Neural progenitor cell (in vitro differentiated cells): ENCODE data around the gene RBM26. TPM values are rescaled to one million over a fixed set of nuclear protein-coding genes. Genes with fewer than 3 reads are reported as not detected.
A peak's percentile ranks its signal among the peaks of the same experiment; 100 is the strongest.
"Not testable (repeated sequence)": the region's sequence is repeated elsewhere in the genome, so short reads cannot be mapped to it uniquely, and the experiment has no call there.

Experiments used
- DNase-seq: peaks from one replicate; pipeline ENCODE4 v3.0.0-alpha.2; 2016; ENCODE audit warnings: low spot score
- H2AFZ ChIP-seq: fragments of 200-600 bp; sonication (generic); replicated peaks from 2 replicates; pipeline ENCODE4 v1.6.1; 2016; ENCODE audit warnings: antibody characterized with exemption
- H3F3A ChIP-seq: fragments of 200-600 bp; sonication (generic); 2 replicates; pipeline ENCODE4 v1.6.1; 2016; ENCODE audit warnings: antibody characterized with exemption, low read depth
- H3K27ac ChIP-seq: fragments of 200-600 bp; sonication (generic); 2 replicates; pipeline ENCODE4 v1.5.1; 2016; ENCODE audit warnings: mild to moderate bottlenecking
- H3K27me3 ChIP-seq: fragments of 200-600 bp; sonication (generic); 2 replicates; pipeline ENCODE4 v1.6.1; 2016; ENCODE audit warnings: mild to moderate bottlenecking, moderate library complexity
- H3K36me3 ChIP-seq: fragments of 200-600 bp; sonication (generic); 2 replicates; pipeline ENCODE4 v1.5.1; 2016
- H3K4me1 ChIP-seq: fragments of 200-600 bp; sonication (generic); 2 replicates; pipeline ENCODE4 v1.6.1; 2016; ENCODE audit warnings: mixed run types
- H3K4me2 ChIP-seq: fragments of 200-600 bp; sonication (generic); 2 replicates; pipeline ENCODE4 v1.6.1; 2016
- H3K4me3 ChIP-seq: fragments of 200-600 bp; sonication (generic); 2 replicates; pipeline ENCODE4 v1.5.1; 2016
- H3K79me2 ChIP-seq: fragments of 200-600 bp; sonication (generic); 2 replicates; pipeline ENCODE4 v1.6.1; 2016; ENCODE audit warnings: low read depth
- H3K9ac ChIP-seq: fragments of 200-600 bp; sonication (generic); 2 replicates; pipeline ENCODE4 v1.6.1; 2016
- H3K9me3 ChIP-seq: fragments of 200-600 bp; sonication (generic); 2 replicates; pipeline ENCODE4 v1.5.1; 2016; ENCODE audit warnings: low read depth
- H4K20me1 ChIP-seq: fragments of 200-600 bp; sonication (generic); 2 replicates; pipeline ENCODE4 v1.6.1; 2016; ENCODE audit warnings: low read depth
- H3K27ac Mint-ChIP-seq: 3 replicates; pipeline ENCODE4 v1.8.0; 2021; ENCODE audit warnings: mixed read lengths
- H3K27me3 Mint-ChIP-seq: 2 replicates; pipeline ENCODE4 v1.8.0; 2022; ENCODE audit warnings: low read depth, mild to moderate bottlenecking, inconsistent platforms, moderate library complexity, mixed read lengths; ENCODE audit not compliant: insufficient read depth
- H3K36me3 Mint-ChIP-seq: 3 replicates; pipeline ENCODE4 v1.8.0; 2021; ENCODE audit warnings: mixed read lengths
- H3K4me1 Mint-ChIP-seq: 3 replicates; pipeline ENCODE4 v1.8.0; 2021; ENCODE audit warnings: mixed read lengths
- H3K4me3 Mint-ChIP-seq: 3 replicates; pipeline ENCODE4 v1.8.0; 2021; ENCODE audit warnings: mild to moderate bottlenecking, moderate library complexity, mixed read lengths
- H3K9me3 Mint-ChIP-seq: 3 replicates; pipeline ENCODE4 v1.8.0; 2020; ENCODE audit warnings: mixed read lengths
- CTCF ChIP-seq: fragments of 200-600 bp; sonication (generic); IDR thresholded peaks from 2 replicates; pipeline ENCODE4 v1.5.1; 2017; ENCODE audit warnings: antibody characterized with exemption, mild to moderate bottlenecking
- EZH2 ChIP-seq: fragments of 200-600 bp; sonication (generic); IDR thresholded peaks from 2 replicates; pipeline ENCODE4 v1.6.1; 2017; ENCODE audit warnings: antibody characterized with exemption, mild to moderate bottlenecking, moderate library complexity
- EZH2phosphoT487 ChIP-seq: fragments of 200-600 bp; sonication (generic); IDR thresholded peaks from 2 replicates; pipeline ENCODE4 v1.6.1; 2017; ENCODE audit warnings: antibody characterized with exemption
- total RNA-seq: library from RNA; depleted of rRNA; stranded (reverse); fragments of >200 nt; gene quantifications from 2 replicates; pipeline ENCODE4 v1.2.3, GENCODE V29; 2015; ENCODE audit warnings: low replicate concordance

Gene RBM26
- total RNA-seq, 1 donor from 2014 or later: 136 TPM

- peak overlapping the region; percentile 55 for H3K4me2 ChIP-seq
- TF ChIP-seq CTCF: no peak
- no peak for TF ChIP-seq EZH2
- peak; percentile 75 for TF ChIP-seq EZH2phosphoT487
Measured at GRCh38 chr13:79281339-79281747, 124.7 kb downstream of the RBM26 start.

DNA sequence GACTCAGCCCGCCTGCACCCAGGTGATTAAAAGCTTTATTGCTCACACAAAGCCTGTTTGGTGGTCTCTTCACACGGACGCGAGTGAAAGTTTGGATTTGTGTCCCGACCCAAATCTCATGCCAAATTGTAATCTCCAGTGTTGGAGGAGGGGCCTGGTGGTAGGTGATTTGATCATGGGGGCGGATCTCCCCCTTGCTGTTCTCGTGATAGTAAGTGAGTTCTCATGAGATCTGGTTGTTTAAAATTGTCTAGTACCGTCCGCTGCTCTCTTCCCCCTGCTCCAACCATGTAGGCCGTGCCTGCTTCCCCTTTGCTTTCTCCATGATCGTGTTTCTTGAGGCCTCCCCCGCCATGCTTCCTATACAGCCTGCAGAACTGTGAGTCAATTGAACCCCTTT is 126.3 kb downstream of the RBM26 start:
- H3K36me3 Mint-ChIP-seq: not testable (repeated sequence)

More at GRCh38 chr13:79281339-79281747, 124.7 kb downstream of the RBM26 start:
- H3F3A ChIP-seq: peaks cover 34% of the 10 kb centered on the region
- Mint-ChIP-seq H3K36me3 (no peaks in the 10 kb centered on the region), H3K4me3 (no peak overlapping the region), H3K4me1 (peaks cover 4% of the 10 kb centered on the region), H3K9me3 (no peaks in the 10 kb centered on the region), H3K27ac (no peak overlapping the region), H3K27me3 (no peaks in the 10 kb centered on the region)
- H3K9ac ChIP-seq: no peak overlapping the region
- no peaks in the 10 kb centered on the region for H3K79me2 ChIP-seq
- H3K4me3 ChIP-seq: peak overlapping the region; percentile 21
- DNase-seq: peak; percentile 87
- H3K4me1 ChIP-seq: peaks cover 49% of the 10 kb centered on the region
- no peak overlapping the region for H2AFZ ChIP-seq
- peak overlapping the region; percentile 43 for H3K27ac ChIP-seq
- no peaks in the 10 kb centered on the region for H3K9me3 ChIP-seq
- no peaks in the 10 kb centered on the region for H3K36me3 ChIP-seq
- H4K20me1 ChIP-seq: no peaks in the 10 kb centered on the region
- no peaks in the 10 kb centered on the region for H3K27me3 ChIP-seq

DNA sequence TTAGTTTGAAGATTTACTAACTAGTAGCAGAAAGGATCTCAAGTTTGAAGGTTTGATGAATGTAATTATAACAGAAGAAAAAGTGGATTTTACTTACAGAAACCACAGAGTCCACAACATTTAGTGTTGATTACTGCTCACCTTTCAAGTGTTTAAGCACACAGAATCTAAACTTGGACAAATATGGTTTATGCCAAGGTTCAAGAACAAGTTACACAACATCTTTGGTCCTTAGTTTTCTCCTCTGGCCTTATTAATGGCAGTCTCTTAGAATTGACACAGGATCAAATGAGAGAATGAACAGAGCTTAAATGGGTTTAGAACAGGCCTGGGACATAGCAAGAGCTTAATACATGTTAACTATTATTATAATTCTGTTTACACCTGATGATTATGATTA is 133.0 kb downstream of the RBM26 start:
- H3F3A ChIP-seq: peaks cover 24% of the 10 kb centered on the region
- no peak overlapping the region for H3K4me2 ChIP-seq
- Mint-ChIP-seq H3K36me3 (peaks cover 3% of the 10 kb centered on the region), H3K9me3 (peaks cover 23% of the 10 kb centered on the region), H3K27ac (no peak overlapping the region), H3K4me3 (no peak overlapping the region), H3K4me1 (peaks cover 8% of the 10 kb centered on the region), H3K27me3 (peaks cover 9% of the 10 kb centered on the region)
- H3K4me3 ChIP-seq: no peak overlapping the region
- no peaks in the 10 kb centered on the region for H4K20me1 ChIP-seq
- H2AFZ ChIP-seq: no peak overlapping the region
- H3K79me2 ChIP-seq: no peaks in the 10 kb centered on the region
- H3K27ac ChIP-seq: no peak overlapping the region
- no peaks in the 10 kb centered on the region for H3K27me3 ChIP-seq
- H3K9ac ChIP-seq: no peak overlapping the region
- no peaks in the 10 kb centered on the region for H3K9me3 ChIP-seq
- peaks cover 35% of the 10 kb centered on the region for H3K4me1 ChIP-seq
- H3K36me3 ChIP-seq: peaks cover 4% of the 10 kb centered on the region
- DNase-seq: no peak
- no peak for TF ChIP-seq EZH2
- TF ChIP-seq EZH2phosphoT487: no peak
- TF ChIP-seq CTCF: no peak

More for the DNA sequence above, 126.3 kb downstream of the RBM26 start:
- H3K9me3 Mint-ChIP-seq, H3K27me3 Mint-ChIP-seq, H3K79me2 ChIP-seq, H3K9ac ChIP-seq, H3K4me3 Mint-ChIP-seq, H3K27ac Mint-ChIP-seq, DNase-seq, H3K4me1 Mint-ChIP-seq, H2AFZ ChIP-seq, H4K20me1 ChIP-seq, H3K9me3 ChIP-seq, H3K36me3 ChIP-seq, H3K4me3 ChIP-seq, H3K27me3 ChIP-seq: not testable (repeated sequence)
- Histone ChIP-seq H3K4me2 (peak overlapping the region; percentile 55), H3K27ac (peak overlapping the region; percentile 69), H3K4me1 (peaks cover 37% of the 10 kb centered on the region), H3F3A (peaks cover 34% of the 10 kb centered on the region)

DNA sequence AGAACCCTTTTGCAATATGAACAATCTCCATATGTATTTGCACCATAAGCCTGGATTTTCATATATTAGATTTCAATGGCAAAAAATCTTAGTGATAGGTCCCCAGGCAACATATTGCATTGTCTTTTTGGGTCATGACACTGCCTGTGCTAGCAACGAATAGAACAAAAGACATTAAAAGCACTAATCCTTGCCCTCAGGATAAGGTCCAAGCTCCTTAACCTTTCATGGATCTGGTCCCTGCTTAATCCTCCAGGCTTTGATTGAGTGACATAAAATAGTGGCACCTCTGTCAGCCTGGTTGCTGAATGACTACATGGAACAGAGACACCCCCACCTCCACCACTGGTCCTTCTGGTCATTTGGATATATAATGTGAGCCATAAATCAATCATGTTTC is 134.4 kb downstream of the RBM26 start:
- Mint-ChIP-seq H3K4me3 (no peak overlapping the region), H3K27ac (no peak overlapping the region), H3K4me1 (peaks cover 8% of the 10 kb centered on the region), H3K9me3 (peaks cover 25% of the 10 kb centered on the region), H3K27me3 (peaks cover 9% of the 10 kb centered on the region), H3K36me3 (peaks cover 3% of the 10 kb centered on the region)
- no peak overlapping the region for H2AFZ ChIP-seq
- no peak overlapping the region for H3K4me3 ChIP-seq
- H3K9ac ChIP-seq: no peak overlapping the region
- H3F3A ChIP-seq: peaks cover 24% of the 10 kb centered on the region
- TF ChIP-seq EZH2phosphoT487 (no peak), EZH2 (no peak), CTCF (no peak)
- H3K27me3 ChIP-seq: no peaks in the 10 kb centered on the region
- H3K79me2 ChIP-seq: no peaks in the 10 kb centered on the region
- no peaks in the 10 kb centered on the region for H4K20me1 ChIP-seq
- peak overlapping the region; percentile 38 for H3K4me2 ChIP-seq
- H3K27ac ChIP-seq: no peak overlapping the region
- no peaks in the 10 kb centered on the region for H3K9me3 ChIP-seq
- peaks cover 35% of the 10 kb centered on the region for H3K4me1 ChIP-seq
- peak; percentile 55 for DNase-seq
- peaks cover 7% of the 10 kb centered on the region for H3K36me3 ChIP-seq
